ENCODE data around the gene KIFC3.
"Not testable (repeated sequence)": the region's sequence is repeated elsewhere in the genome, so short reads cannot be mapped to it uniquely, and the experiment has no call there.

Gene KIFC3

GRCh38 chr16:57802341-57803133 is at the start of gene KIFC3:
Gene KIFC3 (minus strand): TSS chr16:57802491. CDS start chr16:57798243, 4,248 bp downstream.
- DNase-seq: peak; percentile 81

DNA sequence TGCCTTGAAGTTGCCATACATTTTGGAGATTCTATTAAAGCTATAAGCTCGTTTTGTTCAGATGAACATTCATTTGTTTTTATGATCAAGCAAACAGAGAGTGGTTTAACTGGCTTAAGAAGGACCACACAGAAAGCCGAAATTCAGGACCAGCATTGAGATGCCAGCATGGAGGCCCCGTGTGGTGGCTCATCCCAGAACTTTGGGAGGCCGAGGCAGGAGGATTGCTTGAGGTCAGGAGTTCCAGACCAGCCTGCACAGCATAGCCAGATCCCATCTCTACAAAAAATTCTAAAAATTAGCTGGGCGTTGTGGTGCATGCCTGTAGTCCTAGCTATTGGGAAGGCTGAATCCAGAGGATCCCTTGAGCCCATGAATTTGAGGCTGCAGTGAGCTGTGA is 45.9 kb upstream of the KIFC3 start:
- no peak for DNase-seq

DNA sequence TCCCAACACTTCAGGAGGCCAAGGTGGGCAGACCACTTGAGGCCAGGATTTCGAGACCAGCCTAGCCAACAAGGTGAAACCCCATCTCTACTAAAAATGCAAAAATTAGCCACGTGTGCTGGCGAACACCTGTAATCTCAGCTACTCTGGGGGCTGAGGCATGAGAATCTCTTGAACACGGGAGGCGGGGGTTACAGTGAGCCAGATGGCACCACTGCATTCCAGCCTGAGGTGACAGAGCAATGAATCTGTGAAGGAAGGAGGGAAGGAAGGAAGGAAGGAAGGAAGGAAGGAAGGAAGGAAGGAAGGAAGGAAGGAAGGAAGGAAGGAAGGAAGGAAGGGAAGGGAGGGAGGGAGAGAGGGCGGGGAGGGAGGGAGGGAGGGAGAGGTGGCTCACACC is 44.6 kb upstream of the KIFC3 start:
- not testable (repeated sequence) for DNase-seq

GRCh38 chr16:57846078-57846697 is 43.9 kb upstream of the KIFC3 start:
- DNase-seq: no peak

- DNase-seq: no peak
Measured at GRCh38 chr16:57845115-57845514, 42.8 kb upstream of the KIFC3 start.

DNA sequence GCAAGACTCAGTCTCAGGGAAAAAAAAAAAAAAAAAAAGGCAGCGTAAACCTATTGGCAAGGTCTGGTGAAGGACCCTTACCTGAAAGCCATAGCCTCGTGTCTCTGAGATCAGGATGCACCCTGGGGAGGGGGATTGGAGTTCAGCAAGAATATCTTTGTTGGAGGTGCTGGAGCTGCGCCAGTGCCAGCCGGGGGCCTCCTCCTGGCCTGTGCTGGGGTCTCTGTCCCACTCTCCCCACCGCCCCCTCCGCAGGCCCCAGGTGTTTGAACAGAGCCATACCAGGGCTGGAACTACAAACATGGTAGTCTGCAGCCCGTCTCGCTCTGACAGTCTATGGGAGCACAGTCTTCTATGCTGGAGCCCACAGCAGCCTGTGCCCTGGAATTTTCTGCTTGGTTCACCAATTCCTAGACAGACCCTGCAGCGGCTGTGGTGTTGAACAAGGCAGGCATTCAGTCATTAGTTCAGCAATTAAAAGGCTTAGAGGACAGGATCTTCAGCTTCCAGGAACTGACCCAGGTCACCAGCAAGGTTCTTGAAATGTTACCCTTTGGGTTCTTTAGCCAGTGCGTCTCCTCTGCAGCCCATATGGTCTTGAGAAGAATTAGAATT is 42.2 kb upstream of the KIFC3 start:
- no peak for DNase-seq

DNA sequence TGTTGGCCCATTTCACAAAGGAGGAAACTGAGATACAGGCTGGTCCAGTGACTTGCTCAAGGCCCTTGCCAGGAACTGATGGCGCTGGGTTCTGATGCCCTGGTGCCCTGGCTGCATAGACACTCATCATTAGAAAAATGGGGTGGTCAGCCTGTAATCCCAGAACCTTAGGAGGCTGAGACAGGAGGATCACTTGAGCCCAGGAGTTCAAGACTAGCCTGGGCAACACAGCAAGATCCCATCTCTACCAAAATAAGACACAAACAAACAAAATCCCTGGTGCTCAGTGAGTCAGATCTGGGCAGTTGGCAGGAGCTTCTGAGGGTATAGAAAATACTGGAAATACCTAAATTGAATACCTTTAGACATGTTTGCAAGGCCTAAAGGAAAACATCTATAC is 41.1 kb upstream of the KIFC3 start:
- DNase-seq: no peak

DNA sequence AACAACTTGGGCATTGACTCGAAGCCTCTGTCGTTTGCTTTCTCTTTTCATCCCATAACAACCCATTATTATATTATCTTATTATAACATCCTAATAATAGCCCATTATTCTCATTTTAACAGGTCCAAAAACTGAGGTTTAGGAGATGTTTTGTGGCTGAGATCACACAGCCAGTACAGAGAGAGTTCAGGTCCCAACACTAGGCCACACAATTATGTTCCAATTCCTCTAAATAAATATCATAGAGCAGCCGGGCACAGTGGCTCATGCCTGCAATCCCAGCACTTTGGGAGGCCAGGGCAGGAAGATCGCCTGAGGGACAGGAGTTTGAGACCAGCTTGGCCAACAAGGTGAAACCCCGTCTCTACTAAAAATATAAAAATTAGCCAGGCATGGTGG is 40.3 kb upstream of the KIFC3 start:
- DNase-seq: no peak

DNA sequence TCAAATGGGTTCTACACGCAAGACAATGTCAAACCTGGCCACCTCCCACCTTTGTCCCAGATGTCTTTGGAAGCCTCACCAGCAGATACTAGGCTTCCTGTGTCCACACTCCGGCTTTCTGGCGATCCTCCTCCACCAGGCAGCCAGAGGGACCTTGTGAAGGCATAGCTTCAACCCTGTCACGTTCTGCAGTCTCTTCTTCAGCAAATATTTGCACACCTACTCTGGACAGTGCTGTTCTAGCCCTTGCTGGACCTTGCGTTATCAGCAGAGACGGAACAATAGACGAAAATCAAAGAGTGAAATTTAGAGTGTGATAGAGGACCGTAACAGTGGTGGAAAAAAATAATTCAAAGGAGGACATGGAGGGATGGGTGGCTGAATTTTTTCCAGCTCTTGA is 38.5 kb upstream of the KIFC3 start:
- no peak for DNase-seq

GRCh38 chr16:57838161-57838560 is 35.9 kb upstream of the KIFC3 start:
- DNase-seq: peak; percentile 12

- DNase-seq: no peak
Measured at GRCh38 chr16:57837305-57838125, 35.2 kb upstream of the KIFC3 start.

- not testable (repeated sequence) for DNase-seq
Measured at GRCh38 chr16:57835439-57835838, 33.1 kb upstream of the KIFC3 start.

DNA sequence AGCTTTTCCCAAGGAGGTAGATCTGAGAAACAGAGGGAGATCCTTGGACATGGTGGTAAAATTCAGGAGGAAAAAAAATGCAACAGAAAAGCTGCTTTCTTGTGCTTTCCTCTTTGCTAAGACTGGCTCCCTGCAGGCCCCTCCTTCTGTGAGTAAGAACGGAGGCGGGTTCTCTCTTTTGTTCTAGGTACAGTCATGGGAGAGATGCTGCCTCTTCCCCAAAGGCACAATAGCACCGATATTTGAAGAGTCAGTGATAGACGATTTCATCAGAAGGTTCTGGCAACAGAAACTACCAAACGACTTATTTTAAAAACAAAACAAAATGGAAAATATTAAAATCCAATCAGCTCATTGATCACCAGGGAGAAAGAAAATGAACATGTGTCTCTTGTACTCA is 32.6 kb upstream of the KIFC3 start:
- no peak for DNase-seq

GRCh38 chr16:57830890-57831484 is 28.7 kb upstream of the KIFC3 start:
- DNase-seq: no peak

DNA sequence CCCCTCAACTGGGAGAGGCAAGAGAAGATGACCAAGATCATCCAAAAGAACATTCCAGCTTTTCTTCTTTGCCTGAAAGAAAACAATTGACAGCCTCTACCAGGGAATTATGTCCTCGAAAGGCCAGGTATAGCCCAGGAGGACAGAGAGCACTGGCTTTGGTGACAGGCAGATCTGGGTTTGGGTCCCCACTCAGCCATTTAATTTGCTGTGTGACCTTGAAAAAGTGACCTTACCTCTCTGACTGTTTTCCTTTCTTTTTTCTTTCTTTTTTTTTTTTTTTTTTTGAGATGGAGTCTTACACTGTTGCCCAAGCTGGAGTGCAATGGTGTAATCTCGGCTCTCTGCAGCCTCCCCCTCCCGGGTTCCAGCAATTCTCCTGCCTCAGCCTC is 27.7 kb upstream of the KIFC3 start:
- no peak for DNase-seq

DNA sequence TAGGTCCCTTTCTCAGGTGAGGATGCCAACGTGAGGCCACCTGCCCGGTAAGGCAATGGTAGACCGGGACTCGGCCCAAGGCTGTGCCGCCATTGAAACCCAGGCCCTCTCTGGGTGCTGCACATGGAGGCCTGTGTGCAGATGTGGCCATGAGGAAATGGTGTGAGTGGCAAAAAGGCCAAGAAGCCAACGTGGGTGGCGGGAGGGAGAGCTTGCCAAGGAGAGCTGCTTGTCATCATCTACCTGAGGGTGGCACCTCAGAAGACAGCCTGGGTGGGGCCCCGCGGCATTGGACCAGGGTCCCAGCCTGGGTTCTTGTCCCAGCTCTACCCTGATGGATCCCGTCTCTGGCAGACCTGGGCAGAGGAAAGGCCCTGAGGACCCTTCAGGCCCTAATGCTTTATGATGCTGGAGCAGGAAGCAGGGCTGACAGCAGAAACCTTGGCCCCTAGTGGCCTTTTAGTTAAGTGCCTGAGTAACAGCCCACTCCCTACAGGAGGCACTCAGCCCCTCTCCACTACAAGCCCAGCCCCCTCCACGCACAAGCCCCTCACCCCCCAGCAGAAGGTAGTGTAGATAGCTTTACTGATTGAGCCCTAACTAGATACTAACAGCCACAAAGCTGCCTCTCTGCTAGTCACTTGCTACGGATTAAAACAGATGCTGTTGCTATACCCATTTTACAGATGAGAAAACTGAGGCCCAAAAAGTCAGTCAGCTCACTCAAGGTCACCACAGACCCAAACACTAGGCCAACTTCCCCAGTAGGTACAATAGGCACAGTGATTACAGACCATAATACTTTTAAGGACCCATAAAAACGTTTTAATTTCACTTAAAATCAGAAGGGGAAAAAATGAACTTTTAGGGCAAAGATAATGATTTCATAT is 26.2 kb upstream of the KIFC3 start:
- DNase-seq: no peak

- no peak for DNase-seq
Measured at GRCh38 chr16:57826706-57827625, 24.7 kb upstream of the KIFC3 start.

DNA sequence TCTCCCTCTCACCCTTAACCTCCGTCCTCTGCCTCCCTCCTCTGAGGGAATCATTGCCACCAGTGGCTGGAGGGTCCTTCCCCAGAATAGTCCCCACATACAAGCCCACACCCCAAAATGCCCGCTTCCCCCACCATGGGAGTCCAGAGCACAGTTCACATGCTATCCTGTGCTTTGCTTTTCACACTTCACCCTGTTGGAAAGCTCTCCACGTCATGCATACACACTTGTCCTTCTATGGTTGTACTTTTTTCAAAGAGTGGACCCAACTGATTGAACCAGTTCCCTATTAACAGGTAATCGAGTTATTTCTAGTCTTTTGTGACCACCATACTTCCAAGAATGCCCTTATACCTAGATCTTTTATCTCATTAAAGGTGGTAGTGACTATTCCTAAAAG is 23.8 kb upstream of the KIFC3 start:
- no peak for DNase-seq

DNA sequence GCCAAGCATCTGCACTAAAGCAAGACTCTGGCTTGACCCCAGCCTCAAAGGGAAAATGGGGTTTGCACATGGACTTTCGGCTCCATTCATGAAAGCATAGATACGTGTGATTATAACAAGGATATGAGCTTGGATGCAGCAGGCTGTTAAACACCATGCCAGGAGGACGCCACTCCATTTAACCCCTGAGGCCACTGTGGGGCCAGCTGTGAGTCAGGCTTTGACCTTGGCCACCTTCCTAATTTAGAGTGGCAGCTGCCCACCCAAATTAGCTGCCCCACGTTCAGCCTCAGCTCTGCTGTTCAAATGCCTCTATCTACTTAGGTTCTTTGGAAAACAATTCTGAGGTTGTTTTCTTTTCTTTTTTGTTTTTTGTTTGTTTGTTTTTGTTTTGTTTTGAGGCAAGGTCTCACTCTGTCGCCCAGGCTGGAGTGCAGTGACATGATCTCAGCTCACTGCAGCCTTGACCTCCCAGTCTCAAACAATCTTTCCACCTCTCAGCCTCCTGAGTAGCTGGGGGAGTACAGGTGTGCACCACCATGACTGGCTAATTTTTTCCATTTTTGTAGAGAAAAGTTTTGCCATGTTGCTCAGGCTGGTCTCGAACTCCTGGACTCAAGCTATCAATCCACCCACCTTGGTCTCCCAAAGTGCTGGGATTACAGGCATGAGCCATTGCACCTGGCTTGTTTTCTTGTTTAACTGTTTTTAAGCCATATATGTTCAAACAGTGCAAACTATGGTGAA is 23.2 kb upstream of the KIFC3 start:
- DNase-seq: no peak

GRCh38 chr16:57824888-57825287 is 22.6 kb upstream of the KIFC3 start:
- no peak for DNase-seq
